Bronchus fibroblast of lung (primary cell): ENCODE measurements around the gene EMP1. TPM values are rescaled to one million over a fixed set of nuclear protein-coding genes. Genes with fewer than 3 reads are reported as not detected.

ENCODE experiments used
- total RNA-seq: library from RNA; depleted of rRNA; stranded (reverse); fragments of >200 nt; gene quantifications from 2 replicates; pipeline ENCODE4 v1.2.3, GENCODE V29; 2015

Gene EMP1, protein sequence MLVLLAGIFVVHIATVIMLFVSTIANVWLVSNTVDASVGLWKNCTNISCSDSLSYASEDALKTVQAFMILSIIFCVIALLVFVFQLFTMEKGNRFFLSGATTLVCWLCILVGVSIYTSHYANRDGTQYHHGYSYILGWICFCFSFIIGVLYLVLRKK
- 356 and 471 TPM in 2 replicates for total RNA-seq

DNA sequence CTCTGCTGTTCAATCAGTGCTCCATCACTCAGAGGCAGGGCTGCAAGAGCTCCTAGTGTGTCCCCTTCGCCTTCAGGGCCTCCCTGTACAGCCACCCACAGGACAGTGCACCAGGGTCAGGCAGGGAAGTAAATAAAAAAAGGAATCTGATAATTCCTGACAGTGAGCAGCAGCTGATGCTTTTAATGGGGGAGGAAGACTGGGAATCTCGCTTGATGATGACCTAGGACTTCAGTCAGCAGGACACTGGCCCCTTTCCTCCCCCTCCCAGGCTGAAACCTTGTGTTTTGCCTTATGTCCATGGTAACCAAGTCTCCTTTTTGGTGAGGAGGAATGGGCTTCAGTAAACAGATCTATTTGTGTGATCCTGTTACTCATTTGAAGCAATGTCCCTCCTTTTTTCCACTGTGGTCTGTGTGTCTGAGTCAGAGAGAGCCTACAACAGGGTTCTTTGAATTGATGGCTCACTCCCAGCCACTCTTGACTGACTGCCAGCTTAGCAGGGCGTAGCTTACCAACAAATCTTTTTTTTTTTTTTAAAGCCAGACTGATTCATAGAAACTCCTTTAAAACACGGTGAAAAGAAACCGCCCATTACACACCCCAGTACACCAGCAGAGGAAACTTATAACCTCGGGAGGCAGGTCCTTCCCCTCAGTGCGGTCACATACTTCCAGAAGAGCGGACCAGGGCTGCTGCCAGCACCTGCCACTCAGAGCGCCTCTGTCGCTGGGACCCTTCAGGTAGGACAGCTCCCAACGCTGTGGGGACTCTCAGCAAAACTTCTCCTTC lies at the start of gene EMP1:
Gene EMP1 (plus strand): TSS at position 597 of the 792 bp plus-strand sequence. CDS start 14,785 bp downstream, outside the sequence.

Other genes starting within 250 kb of the EMP1 start
- gene GPRC5D, start 244.6 kb upstream of the EMP1 start, total RNA-seq, result not detected in 2 replicates
- 14.6 and 19.0 TPM in 2 replicates for gene HEBP1, start 196.5 kb upstream of the EMP1 start, total RNA-seq
- gene FAM234B, start 152.3 kb upstream of the EMP1 start, total RNA-seq, result 4.6 and 5.0 TPM in 2 replicates
- 0.34 and 1.5 TPM in 2 replicates for gene GSG1, start 93.1 kb upstream of the EMP1 start, total RNA-seq